ENCODE data around the gene UFD1.

The UFD1 gene

DNA sequence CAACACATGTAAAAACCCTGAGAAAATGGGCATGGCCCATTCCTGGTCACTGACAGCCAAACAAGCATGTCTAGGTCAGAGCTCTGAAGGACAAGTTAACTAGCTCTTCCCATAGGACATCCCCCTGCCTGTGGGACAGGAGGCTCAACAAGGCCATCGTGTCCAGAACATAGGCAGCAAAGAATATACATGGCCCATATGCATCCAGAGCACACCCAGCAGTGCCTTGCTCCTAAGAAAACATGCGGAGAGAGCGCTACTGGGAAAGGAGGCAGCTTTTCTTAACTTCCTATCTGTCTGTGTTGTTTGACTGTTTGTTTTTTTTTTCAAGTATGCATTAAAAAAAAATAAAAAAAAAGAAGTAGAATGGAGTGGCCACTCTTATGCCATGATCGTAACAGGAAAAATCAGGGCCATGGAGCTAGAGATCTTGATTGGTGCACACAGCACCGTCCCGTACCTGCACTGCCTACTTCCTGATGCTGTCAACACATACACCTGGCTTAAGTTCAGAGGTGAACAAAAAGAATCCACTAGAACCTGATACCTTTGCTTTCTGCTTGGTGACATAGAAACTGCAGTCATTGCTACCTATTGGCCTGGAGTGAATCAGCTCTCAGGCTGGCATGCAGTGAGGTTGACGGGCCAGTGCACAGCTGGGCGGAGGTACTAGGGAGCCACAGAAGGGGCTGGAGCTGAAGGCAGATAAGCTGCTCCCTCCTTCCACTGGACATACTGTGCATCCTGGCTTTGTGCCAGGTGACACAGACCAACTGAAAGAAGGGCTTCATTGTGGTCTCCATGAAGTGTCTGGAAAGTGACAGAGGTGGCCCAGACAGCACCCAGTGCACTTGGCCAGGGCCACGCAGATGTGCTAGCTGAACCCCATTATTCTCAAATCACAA, 11.9 kb downstream of the UFD1 start:
- DNase-seq: no peak

DNA sequence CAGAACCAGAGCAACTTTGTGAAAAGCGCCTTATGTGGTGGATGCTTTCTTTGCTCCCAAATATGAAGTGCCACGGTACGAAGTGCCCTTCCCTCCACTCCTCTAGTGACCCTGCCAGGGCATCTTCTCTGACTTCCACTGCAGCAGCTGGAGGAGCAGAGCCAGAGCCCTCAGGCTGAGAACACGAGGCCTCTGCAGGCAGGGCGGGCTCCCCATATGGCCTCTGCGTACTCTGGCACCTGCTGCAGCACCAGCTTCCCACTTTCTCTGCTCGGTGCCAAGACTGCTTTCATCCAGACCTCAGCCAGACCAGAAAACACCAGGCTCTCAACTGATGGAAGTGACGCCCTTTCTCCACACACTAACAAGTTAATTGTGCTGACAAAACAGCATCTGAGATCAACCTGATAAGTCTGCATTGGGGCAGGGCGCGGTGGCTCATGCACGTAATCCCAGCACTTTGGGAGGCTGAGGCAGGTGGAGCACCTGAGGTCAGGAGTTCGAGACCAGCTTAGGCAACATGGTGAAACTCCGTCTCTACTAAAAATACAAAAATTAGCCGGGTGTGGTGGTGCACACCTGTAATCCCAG, 12.8 kb downstream of the UFD1 start:
- no peak for DNase-seq

DNA sequence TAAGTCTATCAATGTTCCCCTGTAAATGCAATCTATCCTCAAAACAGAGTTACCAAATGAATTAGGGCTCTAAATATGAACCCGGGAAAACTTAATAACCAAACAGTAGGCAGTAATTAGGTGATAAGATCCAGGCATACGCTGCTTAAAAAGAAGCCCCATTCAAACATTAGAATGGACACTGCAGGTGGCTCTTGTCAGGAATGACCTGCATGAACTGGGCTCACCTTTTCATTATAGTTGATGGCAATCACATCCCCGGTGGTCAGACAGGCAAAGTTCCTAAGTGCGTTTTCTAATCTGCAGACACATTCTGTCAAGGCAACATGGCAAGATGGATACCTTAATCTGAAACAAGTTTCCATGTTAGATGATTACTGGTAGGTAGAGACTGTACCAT, 14.0 kb downstream of the UFD1 start:
- DNase-seq: no peak

DNA sequence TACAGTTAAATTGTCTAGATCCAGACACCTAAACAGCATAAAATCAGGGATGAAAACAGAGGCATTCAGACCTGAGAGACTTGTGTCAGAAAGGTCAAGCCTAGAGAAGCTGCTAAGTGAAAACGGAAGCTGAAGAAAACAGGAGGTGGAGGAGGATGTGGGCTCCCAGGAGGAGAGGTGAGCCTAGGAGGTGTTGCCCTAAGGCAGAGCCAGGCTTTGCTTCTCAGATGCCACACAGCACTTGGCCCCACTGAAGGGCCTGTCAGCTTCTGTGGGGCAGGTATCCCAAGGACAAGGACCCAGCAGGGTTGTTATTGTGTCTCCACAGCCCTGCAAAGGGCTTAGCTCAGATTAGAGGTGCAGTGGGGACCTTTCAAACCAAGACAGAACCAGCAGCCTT, 14.4 kb downstream of the UFD1 start:
- DNase-seq: no peak

DNA sequence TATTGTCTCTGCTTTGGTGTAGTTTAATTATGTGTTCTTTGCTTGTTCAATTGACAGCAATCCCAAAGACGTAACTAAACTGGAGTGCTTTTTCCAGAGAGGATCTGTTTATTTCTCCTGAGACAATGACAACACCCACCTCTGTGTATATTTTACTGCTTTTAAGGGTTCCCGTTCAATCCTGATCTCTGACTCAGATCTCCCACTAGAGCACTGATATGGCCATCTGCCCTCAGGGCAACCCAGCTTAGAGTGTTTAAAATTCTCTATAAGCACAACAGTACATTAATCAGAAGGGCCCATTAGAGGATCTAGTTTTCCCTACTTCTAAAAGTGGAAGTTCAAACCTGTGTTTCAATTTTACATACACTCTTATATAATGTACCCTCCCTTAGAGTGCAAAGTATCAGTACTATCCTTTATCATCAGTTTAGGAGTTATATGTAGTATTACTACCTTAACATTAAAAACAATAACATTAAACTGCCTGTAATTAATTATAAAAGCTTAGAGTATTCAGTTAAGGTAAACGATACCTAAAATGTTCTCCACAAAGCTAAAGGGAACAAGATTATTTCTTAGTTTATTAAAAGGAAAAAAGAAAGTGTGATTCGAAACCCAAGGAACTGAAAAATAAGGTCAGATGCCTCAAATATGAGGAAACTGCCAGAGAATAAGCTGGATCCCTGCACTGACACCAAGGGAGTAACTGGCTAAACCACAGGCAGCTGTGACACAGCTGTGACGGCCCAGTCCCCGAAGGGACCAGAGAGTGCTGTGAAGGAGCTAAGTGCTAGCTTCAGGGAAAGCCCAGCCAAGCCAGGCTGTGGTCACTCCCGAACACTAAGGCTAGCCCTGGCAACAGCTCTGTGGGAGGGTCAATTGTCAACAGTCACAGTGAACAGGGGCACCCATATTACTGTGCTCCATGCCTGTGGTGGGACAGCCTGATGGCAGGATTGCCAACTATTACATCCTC, 15.2 kb downstream of the UFD1 start:
- no peak for DNase-seq

DNA sequence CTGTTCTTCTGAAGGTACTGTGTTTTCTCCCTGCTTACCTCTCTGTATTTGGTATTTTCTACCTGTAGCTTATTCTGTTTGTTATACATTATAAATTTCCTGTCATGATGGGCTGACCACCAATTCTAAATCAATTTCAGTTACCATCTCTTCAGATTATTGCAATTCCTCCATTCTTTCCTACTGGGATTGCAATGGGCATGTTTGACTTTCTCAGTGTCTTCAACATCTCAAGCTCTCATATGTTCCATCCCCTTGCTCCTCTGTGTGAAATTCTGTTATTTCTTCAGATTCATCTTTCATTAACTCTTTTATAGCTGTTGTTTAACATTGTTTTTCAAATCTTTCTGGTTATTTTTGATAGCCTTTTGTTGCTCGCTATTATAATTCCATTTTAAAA, 16.0 kb downstream of the UFD1 start:
- no peak for DNase-seq

DNA sequence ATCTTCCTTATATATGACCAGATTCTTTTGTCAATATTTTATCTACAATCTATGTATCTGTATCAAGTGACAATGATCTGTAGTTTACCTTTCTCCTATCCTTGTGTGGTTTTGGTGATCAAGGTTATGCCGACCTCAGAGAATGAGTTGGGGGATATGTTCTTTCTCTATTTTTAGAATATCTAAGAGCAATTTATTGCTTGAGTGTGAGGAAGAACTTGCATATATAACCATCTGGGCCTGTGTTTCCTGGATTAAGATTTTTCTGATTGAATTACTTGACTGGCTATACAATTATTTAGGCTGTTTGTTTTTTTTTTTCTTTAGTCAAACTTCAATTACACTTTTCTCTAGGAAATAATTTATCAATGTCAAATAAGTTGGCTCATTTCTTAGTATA, 17.5 kb downstream of the UFD1 start:
- no peak for DNase-seq

DNA sequence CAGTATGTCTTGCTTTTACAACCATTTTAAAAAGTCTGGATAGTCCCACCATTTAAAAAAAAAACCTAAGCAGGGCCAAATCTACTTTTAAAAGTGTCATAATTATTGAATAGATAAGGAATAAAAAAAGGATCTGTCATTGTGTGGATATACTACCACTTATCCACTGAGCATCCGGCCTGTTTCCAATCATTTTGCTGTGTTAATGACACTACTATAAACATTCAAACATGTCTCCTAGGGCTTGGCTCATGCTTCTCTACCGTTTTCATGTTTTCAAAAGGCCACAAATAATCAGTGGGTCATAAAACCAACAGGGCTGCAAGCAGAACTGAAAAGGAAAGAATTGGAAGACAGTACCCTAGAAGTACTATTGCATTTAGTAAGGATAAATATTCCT, 19.0 kb downstream of the UFD1 start:
- no peak for DNase-seq

DNA sequence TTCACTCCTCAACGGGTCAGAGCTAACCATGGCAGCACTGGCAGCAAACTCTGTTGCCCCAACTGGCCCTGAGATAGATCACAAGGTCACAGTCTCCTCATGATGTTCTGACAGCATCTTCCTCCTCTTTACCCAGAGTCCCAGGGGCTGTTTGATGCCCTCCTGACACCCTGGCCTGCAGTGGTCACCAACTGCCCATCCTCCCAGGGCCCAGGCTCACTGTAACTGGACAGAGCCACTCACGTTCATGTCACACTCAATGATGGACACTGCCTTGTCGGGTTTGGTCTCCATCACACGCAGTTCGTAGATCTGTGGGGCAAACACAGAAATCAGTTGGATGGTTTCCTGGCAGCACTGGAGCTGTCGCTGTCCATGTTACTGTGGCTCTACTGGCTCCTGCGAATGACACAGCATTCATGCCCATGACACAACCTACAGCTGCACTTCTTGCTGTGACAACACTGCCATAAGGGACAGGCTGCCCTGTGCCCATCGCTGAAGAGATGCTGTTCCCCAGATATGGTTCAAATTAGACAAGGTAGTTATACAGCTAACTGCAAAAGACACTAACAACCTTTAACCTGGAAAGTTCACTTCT, 21.1 kb downstream of the UFD1 start:
- no peak for DNase-seq

DNA sequence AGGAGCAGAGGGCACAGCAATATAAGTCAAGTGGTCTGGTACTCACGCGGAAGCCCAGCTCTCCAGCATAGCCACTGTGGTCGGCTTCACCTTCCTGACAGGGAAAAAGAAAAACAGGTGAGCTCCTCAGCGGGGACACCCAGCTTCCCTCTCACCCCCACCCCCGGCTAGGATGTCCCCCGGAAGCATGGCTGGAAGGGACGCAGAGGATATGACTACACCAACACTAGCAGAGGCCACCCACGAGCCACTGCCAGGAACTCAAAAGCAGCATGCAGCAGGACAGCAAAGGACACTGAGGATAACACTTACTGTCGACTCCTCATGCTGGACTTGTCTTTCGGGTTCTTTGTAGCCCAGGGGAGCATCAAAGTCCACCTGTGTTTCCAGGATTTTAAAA, 22.5 kb downstream of the UFD1 start:
- no peak for DNase-seq

DNA sequence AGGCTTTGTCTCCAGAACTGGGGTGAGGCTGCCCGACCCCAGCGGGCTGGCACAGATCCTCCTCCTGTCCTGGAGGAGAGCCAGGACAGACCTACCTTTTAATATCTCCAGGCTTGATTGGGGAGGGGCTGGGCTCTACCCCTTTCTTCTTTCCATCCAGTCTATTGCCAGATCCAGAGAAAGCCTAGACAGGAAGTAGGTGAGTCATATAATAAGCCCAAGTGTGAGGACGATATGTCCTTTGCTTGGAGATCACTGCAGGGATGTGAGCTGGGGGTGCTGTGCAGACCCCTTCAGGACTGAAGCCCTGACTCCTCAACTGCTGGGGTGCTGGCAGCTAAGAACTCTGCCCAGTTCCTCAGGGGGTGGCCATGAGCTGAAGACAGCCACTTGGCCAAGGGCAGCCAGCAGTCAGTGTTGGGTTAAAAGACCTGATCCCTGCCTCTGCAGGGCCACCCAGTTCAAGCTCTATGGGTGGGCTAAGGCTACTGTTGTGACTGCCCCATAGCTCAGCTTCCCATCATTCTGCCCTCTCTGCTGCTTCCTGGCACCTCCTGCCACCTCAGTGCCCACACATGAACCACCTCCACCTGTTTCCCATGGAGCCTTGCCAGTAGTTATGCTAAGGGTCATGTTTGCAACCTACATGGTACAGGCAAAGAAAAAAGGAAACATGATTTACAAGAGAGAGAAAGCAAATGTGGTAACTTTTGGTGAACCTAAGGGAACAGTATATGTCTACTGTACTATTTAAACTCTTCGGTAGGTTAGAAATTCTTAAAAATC, 23.2 kb downstream of the UFD1 start:
- DNase-seq: no peak

DNA sequence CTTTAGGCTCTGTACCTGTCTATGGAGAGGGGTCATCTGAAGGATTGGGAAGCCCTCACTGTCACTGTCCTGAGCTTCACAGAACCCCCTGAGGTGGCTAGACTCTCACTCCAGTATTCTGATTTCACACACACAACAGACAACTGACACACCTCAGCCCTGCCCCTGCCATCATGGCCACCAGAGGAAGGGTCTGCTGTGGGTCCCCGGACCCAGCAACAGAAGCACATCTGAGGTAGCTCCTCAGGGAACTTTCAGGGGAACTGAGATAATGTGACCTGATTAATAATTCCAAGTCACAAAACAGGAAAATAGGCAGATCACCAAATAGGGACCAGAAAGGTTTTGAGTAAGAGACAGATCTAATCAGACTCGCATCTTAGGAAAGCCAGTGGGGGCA, 24.0 kb downstream of the UFD1 start:
- DNase-seq: no peak

DNA sequence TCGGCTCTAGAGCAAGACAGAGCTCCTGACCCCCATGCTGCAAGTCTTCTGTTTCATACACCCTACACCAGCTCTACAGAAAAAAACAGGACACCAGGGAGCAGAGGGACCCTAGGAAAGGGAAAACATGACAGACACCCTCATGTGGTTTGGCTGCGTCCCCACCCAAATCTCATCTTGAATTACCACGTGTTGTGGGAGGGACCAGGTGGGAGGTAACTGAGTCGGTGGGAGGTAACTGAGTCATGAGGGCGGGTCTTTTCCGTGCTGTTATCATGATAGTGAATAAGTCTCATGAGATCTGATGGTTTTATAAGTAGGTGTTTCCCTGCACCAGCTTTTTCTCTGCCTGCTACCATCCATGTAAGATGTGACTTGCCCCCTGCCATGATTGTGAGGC, 24.8 kb downstream of the UFD1 start:
- no peak for DNase-seq

DNA sequence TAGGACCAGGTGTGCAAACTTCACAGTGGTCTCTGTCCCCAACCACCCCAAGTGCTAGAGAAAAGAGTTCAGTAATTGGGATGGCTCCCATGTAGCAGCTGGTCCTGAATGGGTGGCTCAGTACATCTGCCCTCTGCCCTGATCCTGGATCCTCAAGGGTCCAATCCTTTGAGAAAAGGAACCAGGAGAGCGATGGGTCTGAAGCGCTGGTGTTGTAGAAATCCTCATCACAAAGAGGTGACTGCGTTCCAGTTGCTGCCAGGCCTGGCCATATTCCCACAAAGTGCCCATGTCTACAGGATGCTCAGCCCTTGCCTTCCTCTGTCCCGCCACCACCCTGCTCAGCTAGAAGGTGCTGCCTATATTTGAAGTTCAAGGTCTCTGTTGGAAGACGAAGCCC, 25.3 kb downstream of the UFD1 start:
- DNase-seq: no peak

DNA sequence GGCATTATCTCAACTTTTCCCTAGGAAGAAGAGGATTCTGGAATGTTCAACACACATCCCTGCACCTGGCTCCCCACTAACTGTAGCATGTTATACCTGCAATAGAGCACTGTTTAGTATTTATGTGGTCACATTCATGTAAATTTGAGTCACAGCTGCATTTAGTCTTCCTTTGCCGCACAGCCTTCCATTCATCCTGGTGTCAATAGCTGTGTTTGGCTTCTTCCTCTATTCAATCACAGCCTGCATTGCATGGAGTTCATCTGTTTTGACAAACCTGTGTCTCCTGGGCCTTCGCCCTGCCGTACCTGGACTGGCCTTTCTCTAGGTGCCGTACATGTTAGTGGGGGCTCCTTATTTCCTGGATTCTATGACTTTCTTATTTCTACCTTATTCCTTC, 27.4 kb downstream of the UFD1 start:
- no peak for DNase-seq

DNA sequence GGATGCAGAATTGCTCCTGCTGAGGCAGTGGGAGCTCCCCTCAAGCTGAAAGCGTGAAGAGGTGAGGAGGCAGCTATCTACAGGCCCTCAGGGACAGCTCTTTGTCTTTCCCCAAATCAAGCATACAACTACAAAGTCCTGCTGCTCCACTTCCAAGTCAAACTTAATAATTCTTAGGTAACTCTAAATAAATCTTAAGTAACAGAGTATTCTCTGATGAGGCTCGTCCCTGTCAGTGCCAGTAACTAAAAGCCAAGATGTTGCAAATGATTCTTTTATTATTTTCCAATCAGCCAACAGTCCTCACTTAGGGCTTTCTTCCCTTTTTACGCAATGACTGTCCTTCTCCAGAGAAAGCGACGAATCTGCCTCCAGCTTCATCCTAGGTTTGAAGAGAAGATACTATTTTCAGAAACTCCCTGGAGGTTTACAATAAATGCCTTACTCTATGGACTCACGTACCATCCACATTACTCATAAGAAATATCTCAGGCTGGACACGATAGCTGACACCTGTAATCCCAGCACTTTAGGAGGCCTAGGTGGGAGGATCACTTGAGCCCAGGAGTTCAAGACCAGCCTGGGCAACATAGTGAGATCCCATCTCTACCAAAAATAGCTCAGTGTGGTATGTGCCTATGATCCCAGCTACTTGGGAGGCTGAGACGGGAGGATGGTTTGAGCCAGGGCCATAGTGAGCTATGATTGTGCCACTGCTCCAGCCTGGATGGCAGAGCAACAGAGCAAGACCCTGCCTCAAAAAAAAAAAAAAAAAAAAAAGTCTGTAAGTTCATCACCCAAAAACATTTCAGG, 28.4 kb downstream of the UFD1 start:
- no peak for DNase-seq

DNA sequence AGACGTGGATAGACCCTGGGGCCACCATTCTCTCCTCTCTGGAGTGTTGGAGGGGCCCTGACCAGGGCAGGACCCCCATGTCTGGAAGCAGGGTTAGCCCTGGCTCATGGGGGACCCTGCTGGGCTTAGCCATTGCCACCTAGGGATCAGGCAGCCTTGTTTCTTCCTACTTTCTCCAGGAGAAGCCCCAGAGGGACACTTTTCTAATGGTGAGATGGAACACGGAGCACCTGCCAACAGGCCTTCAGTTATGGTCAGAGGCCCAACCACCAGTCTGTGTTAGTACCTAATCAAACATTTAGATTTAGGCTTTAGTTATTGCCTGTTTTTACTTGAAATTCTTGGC, 29.6 kb downstream of the UFD1 start:
- DNase-seq: no peak

DNA sequence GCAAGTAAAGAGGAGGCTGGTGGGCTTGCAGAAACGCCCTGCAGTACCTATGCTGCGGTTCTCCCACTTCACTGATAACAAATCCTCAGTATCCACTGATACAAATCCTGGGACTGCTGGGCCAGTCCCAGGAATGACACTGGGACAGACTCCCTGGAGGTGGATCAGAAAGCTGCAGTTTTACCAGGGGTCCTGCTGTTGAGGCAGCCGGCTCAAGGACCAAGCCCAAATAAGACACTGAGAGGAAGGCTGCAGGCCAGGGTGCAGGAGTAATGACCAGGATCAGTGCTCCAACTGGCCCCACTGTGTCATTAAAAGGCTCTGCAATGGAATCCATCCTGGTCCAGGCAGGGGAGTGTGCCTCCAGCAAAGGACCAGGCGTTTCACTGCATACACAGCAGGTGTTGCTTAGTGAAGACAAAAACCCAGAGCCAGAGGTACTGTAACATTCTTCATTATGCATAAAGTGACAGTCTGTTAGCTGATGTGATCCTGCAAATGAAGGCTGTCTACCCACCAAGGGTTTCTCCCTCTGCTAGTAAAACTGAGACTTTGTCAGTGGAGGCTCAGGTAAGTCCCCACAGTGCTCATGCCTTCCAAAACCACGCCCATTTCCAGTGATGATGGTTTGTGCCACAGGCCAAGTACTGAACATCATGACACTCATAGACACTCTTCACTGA, 30.1 kb downstream of the UFD1 start:
- no peak for DNase-seq

DNA sequence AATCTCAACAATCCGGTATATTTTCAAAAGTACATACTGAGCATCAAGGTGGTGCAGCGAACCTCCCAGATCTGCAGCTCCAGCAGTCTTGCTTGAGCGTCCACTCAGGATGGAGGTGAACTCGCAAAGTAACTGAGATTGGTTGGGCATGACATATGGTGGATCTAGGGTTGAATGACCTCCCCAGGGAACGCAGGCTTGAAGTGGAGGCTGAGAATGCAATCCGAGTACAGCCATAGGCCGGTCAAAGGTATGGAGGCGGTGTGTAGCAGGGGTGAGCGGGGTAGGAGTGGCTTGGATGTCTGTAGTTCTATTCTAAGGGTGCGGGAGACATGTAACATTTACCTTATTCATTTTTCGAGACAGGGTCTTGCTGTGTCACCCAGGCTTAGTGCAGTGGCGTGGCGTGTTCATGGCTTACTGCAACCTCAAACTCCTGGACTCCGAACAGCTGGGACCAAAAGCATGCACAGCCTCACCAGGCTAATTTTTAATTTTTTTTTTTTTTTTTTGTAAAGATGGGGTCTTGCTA, 30.9 kb downstream of the UFD1 start:
- peak; percentile 50 for DNase-seq

DNA sequence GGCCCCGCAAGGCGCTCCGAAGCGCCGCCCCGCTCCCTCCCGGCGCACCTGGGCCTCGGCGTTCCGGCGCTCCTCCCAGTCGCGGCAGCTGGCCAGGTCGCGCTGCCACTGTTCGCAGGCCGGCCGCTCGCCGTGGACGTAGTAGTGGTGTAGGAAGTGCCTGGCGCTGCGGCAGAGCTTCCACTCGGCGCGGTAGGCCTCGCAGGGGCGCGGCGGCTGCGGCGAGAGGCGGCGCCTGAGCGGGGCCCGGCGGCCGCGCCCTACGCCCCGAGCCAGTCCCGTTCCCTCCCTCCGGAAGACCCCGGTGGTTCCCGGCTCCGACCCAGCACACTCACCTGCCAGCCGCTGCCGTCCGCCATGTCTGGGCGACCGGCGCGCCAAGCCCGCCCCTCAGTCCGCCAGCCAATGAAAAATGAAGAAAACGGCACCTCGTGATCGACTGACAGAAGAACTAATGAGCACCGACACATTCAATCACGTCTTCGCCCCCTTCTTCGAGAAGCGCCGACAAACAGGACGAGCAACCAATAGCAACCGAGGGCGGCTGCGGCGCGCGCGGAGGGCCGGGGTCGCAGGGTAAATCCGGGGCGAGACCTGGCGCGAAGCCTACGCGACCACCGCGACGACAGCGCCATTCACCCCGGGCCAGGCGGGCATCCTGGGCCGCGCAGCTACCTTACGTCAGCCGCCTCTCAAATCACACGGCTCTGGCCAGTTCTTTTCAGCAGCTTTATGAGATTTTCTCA, 31.5 kb downstream of the UFD1 start, which contains the start of gene C22orf39:
C22orf39 (minus strand) TSS at position 382 of the 746 bp plus-strand sequence; CDS start at position 359, 23 bp downstream.
- peak; percentile 97 for DNase-seq
